HUES64 (cell line): ENCODE measurements around the gene SRPK2.

Experiments
- H3K27ac ChIP-seq: 2 replicates; pipeline ENCODE4 v1.7.0; 2013; ENCODE audit warnings: low read depth, low read length, inconsistent platforms
- H3K27me3 ChIP-seq: 2 replicates; pipeline ENCODE4 v1.6.1; 2013; ENCODE audit warnings: mild to moderate bottlenecking, low read length; ENCODE audit not compliant: insufficient read depth
- H3K36me3 ChIP-seq: 2 replicates; pipeline ENCODE4 v1.6.1; 2013; ENCODE audit warnings: mild to moderate bottlenecking, low read length; ENCODE audit not compliant: insufficient read depth
- H3K4me1 ChIP-seq: 2 replicates; pipeline ENCODE4 v1.6.1; 2013; ENCODE audit warnings: mild to moderate bottlenecking, low read length, moderate library complexity; ENCODE audit not compliant: insufficient read depth
- H3K4me3 ChIP-seq: 2 replicates; pipeline ENCODE4 v1.5.1; 2013; ENCODE audit warnings: mild to moderate bottlenecking, low read length, moderate library complexity
- H3K9ac ChIP-seq: 2 replicates; pipeline ENCODE4 v1.6.1; 2013; ENCODE audit warnings: mild to moderate bottlenecking, low read depth, low read length
- H3K9me3 ChIP-seq: 2 replicates; pipeline ENCODE4 v1.6.1; 2013; ENCODE audit warnings: low read depth, low read length; ENCODE audit not compliant: insufficient read depth
- WGBS: fragments of 150-250, 120-280 bp; methylation state at CpG from one replicate; pipeline ENCODE4 v1.1.7; 2013; ENCODE audit warnings: missing lambda C conversion rate; 5-methylcytosine and 5-hydroxymethylcytosine counted together

The SRPK2 gene

DNA sequence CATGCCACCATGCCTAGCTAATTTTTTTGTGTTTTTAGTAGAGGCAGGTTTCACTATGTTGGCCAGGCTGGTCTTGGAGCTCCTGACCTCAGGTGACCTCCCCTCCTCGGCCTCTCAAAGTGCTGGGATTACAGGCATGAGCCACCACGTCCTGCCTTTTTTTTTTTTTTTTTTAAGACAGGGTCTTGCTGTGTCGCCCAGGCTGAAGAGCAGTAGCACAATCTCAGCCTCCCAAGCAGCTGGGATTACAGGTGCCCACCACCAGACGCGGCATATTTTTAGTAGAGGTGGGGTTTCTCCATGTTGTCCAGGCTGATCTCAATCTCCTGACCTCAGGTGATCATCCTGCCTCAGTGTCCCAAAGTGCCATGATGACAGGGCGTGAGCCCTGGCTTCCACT is 14.4 kb upstream of the SRPK2 start:
- WGBS, result 96% methylated on average over 6 of the region's 6 CpGs
- Histone ChIP-seq H3K9ac (no peak overlapping the region), H3K27ac (no peak overlapping the region), H3K4me3 (no peak overlapping the region), H3K36me3 (no peaks in the 10 kb centered on the region), H3K4me1 (peaks cover 3% of the 10 kb centered on the region), H3K9me3 (no peaks in the 10 kb centered on the region), H3K27me3 (no peaks in the 10 kb centered on the region)

DNA sequence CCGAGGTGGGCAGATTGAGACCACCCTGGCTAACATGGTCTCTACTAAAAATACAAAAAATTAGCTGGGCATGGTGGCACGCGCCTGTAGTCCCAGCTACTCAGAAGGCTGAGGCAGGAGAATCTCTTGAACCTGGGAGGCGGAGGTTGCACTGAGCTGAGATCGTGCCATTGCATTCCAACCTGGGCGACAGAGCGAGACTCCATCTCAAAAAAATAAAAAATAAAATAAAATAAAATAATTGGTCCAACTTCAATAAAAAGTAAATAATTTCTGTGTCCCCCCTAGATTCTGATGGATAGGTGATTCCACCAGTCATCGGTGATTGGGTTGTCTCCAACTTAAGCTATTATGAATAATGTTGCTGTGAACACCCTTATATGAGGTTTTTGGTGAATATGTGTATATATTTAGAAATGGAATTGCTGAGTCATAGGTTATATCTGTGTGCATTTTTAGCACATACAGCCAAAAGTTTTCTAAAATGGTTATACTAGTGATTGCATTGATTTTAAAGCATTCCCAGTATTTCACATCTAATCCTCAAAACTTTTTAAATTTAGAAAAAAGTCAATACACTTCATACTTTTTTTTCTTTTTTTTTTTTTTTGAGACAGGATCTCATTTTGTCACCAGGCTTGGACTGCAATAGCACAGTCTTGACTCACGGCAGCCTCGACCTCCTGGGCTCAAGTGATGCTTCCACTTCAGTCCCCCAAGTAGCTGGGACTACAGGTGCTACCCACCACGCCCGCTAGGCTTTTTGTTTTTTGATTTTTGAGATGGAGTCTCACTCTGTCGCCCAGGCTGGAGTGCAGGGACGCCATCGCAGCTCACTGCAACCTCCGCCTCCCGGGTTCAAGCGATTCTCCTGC is 13.7 kb upstream of the SRPK2 start:
- no peaks in the 10 kb centered on the region for H3K27me3 ChIP-seq
- peaks cover 3% of the 10 kb centered on the region for H3K4me1 ChIP-seq
- no peak overlapping the region for H3K27ac ChIP-seq
- no peak overlapping the region for H3K9ac ChIP-seq
- H3K4me3 ChIP-seq, result no peak overlapping the region
- no peaks in the 10 kb centered on the region for H3K36me3 ChIP-seq
- WGBS, result 96% methylated on average over 16 of the region's 18 CpGs
- no peaks in the 10 kb centered on the region for H3K9me3 ChIP-seq

DNA sequence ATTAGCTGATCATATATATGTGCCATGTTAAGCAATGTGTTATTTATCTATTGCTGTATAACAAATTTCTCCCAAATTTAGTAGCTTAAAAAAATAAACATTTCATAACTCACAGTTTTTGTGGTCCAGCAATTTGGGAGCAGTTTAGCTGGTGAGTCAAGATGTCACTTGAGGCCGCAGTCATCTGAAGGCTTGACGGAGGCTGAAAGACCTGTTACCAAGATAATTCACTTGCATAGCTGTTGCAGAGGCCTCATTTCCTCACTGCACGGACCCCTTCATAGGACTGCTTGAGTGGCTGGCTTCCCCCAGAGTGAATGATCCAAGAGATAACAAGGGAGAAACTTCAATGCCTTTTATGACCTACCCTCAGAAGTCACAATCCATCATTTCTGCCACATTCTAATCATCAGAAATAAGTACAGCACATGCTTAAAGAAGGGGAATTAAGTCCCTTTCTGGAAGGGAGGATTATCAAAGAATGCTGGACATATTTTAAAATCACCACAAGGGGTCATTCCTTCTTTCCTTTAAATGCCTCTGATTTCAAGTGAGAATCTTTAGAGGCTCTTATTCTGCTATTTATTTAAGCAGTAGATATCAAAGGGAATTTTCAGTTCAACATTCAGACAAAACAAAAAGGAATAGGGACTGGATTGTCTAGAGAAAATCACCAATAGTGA is 10.5 kb upstream of the SRPK2 start:
- Histone ChIP-seq H3K36me3 (no peaks in the 10 kb centered on the region), H3K27me3 (no peaks in the 10 kb centered on the region), H3K9me3 (no peaks in the 10 kb centered on the region), H3K4me1 (peaks cover 3% of the 10 kb centered on the region), H3K4me3 (no peak overlapping the region), H3K27ac (no peak overlapping the region), H3K9ac (no peak overlapping the region)
- 93% methylated on average over 3 of the region's 3 CpGs for WGBS

DNA sequence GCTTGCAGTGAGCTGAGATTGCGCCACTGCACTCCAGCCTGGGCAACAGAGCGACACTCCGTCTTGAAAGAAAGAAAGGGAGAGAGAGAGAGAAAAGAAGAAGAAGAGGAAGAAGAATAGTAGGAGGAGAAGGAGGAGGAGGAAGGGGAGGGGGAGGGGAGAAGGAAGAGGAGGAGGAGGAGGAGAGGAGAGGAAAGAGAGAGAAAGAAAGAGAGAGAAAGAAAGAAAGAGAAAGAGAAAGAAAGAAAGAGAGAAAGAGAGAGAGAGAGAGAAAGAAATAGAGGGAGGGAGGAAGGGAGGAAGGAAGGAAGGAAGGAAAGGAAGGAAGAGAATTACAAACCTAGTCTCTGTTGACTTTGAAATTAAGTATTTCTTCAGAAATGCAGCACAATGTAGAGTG is 7.8 kb upstream of the SRPK2 start:
- 87% methylated on average over 3 of the region's 3 CpGs for WGBS
- no peak overlapping the region for H3K27ac ChIP-seq
- no peaks in the 10 kb centered on the region for H3K27me3 ChIP-seq
- no peaks in the 10 kb centered on the region for H3K9me3 ChIP-seq
- no peaks in the 10 kb centered on the region; the same call in 1 of the 2 replicates for H3K4me1 ChIP-seq
- no peaks in the 10 kb centered on the region for H3K36me3 ChIP-seq
- no peak overlapping the region for H3K9ac ChIP-seq
- H3K4me3 ChIP-seq, result no peak overlapping the region

DNA sequence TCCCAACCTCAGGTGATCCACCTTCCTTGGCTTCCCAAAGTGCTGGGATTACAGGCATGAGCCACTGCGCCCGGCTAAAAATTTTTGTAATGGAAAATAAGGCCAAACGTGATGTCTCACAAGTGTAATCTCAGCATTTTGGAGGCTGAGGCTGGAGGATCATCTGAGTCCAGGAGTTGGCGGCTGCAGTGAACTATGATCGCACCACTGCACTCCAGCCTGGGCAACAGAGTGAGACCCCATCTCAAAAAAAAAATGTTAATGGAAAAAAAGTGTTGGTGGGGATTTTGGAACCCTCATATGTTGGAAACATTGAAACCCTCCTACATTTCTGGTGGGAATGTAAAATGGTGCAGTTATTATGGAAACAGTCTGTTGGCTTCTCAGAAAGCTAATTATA is 2.7 kb upstream of the SRPK2 start:
- Histone ChIP-seq H3K27me3 (no peaks in the 10 kb centered on the region), H3K36me3 (no peaks in the 10 kb centered on the region), H3K4me1 (peaks cover 11% of the 10 kb centered on the region; the same call in 1 of the 2 replicates), H3K9me3 (no peaks in the 10 kb centered on the region), H3K9ac (no peak overlapping the region), H3K27ac (no peak overlapping the region), H3K4me3 (no peak overlapping the region)
- 96% methylated on average over 5 of the region's 5 CpGs for WGBS

DNA sequence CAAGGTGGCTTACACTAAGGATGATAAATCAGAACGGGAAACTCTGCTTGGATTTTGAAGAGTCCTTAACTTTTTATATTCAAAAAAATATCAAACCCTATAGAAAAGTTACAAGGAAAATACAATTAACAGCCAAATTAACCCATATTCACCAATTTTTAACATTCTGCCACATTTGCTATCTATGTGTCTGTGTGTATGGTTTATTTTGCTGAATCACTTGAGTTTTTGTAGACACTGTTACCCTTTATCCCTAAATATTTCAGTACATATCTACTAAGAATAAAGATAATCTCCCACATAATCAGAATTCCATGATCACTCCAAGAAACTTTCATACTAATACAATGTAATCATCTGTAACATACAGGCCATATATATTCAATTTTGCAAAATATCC is 1.2 kb upstream of the SRPK2 start:
- H3K27me3 ChIP-seq, result no peaks in the 10 kb centered on the region
- peaks cover 11% of the 10 kb centered on the region; the same call in 1 of the 2 replicates for H3K4me1 ChIP-seq
- WGBS, result 89% methylated on average over 1 of the region's 1 CpG
- H3K9ac ChIP-seq, result no peak overlapping the region
- no peak overlapping the region for H3K4me3 ChIP-seq
- H3K9me3 ChIP-seq, result no peaks in the 10 kb centered on the region
- peaks cover 4% of the 10 kb centered on the region; the same call in 1 of the 2 replicates for H3K36me3 ChIP-seq
- H3K27ac ChIP-seq, result no peak overlapping the region

DNA sequence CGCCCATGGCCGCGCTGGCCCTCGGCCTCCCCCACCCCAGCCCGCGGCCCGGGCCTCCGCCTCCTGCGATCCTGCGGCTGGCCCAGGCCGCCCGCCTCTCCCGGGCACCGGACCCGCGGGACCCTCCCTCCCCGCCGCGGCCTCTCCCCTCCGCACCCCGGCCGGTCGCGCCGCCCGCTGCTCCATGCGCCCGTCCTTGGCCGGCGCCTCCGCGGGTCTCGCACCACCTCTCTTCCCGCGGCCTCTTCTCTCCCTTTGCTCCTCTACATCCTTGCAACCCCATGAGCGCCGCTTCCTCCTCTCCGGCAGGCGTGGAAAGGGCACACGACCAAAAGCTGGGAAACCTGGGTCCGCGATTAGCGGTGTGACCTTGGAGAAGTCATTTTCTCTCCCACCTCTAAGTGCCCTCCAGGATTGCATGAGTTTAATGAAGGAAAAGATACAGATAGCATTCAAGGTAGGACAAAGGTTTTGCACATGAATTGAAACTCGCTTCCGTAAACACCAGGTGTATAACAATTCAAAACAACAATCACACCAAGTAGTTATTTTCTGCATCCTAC is 448 bp upstream of the SRPK2 start:
- Histone ChIP-seq H3K36me3 (peaks cover 4% of the 10 kb centered on the region; the same call in 1 of the 2 replicates), H3K4me3 (peak overlapping the region; percentile 57), H3K27ac (no peak overlapping the region), H3K9me3 (no peaks in the 10 kb centered on the region), H3K4me1 (peaks cover 11% of the 10 kb centered on the region; the same call in 1 of the 2 replicates), H3K9ac (peak overlapping the region; percentile 24), H3K27me3 (no peaks in the 10 kb centered on the region)
- 5% methylated on average over 45 of the region's 45 CpGs for WGBS

DNA sequence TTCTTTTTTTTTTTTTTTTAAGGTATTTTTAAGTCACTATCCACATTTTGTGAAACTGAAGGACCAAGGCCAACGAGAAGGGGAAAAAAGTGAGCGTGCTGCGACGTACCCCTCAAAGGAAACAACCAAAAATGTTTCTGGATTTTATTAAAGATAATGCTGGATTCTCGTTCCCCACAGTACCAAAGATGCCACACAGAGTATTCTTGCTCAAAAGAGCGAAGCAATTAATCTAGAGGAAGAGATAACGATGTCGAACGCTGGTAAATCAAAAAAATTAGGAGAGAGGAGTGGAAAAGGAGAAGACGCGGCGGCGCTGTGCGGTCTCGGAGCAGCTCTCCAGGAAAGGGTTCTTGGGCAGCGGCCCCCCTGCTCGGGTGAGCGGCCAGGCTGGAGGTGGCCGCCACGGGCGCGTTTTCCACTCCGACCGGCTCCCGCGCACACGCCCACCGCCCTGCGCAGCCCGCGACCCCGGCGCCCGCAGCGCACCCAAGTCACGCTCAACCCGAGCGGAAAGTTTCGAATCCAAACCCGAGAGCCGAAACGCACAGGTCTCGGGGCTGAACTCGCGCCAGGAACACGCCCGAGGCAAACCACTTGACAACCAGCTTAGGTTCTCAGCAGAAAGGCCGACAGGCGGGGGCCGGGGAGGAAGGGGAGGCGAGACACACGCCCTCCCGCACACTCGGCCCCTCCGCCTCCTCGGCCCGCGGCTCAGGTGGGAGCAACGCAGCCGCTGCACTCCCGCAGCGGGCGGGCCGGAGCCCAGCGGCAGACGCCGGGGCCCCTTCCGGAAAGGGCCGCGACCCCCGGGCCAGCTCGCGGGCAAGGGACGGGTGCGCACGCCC is 989 bp downstream of the SRPK2 start:
- Histone ChIP-seq H3K27me3 (no peaks in the 10 kb centered on the region), H3K36me3 (peaks cover 4% of the 10 kb centered on the region; the same call in 1 of the 2 replicates), H3K9me3 (no peaks in the 10 kb centered on the region), H3K4me3 (peak overlapping the region; percentile 64), H3K27ac (no peak overlapping the region; the same call in 1 of the 2 replicates), H3K9ac (peak overlapping the region; percentile 92), H3K4me1 (peaks cover 11% of the 10 kb centered on the region; the same call in 1 of the 2 replicates)
- WGBS, result under 1% methylated on average over 75 of the region's 76 CpGs

DNA sequence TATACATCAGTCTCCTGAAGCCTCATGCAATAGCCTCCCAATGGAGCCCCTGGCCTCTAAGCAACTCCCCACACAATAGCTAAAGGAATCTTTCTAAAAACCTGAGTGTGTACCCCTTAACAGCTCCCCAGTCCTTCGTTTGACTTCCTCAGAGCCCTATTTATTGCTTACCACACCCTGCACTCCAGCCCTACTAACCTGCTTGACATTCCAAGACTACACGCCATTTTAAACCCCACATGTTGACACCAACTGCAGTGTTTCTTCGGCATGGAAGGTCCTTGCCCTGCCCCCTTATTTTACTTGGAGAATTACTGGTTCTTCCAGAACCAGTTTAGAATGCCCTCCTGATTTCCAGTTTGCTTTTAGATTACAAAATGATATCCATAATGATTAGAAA is 10.8 kb downstream of the SRPK2 start:
- no peak overlapping the region for H3K4me3 ChIP-seq
- no peaks in the 10 kb centered on the region for H3K36me3 ChIP-seq
- H3K9ac ChIP-seq, result no peak overlapping the region
- WGBS, result 88% methylated on average over 3 of the region's 3 CpGs
- no peaks in the 10 kb centered on the region for H3K9me3 ChIP-seq
- H3K27ac ChIP-seq, result no peak overlapping the region
- H3K4me1 ChIP-seq, result 0 out of 2 replicates have a peak, but pooled peaks cover 5% of the 10 kb centered on the region
- H3K27me3 ChIP-seq, result no peaks in the 10 kb centered on the region

DNA sequence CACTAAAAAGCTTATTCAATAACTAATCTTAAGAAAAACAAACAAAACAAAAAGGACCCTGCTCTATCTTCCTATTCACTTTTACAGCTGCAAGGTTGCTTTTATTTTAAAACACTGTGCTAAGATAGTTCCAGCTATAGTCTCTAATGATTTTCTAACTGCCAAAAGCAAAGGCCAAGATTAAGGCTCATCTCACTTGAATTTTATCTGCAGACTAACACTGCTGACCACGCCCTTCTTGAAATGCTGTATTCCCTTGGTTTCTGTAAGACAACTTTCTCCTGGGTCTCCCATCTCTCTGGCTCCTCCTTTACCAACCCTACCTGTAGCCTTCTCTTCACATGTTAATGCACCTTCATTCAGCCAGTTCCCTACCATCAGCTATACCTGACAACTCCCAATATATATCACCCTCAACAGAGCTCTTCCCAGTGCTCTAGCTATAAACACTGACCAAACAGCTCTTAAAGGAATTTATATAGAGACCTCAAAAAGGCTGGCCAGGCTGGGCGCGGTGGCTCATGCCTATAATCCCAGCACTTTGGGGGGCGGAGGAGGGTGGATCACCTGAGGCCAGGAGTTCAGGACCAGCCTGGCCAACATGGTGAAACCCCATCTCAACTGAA is 11.7 kb downstream of the SRPK2 start:
- no peak overlapping the region for H3K4me3 ChIP-seq
- no peaks in the 10 kb centered on the region for H3K9me3 ChIP-seq
- WGBS, result 82% methylated on average over 4 of the region's 4 CpGs
- H3K36me3 ChIP-seq, result no peaks in the 10 kb centered on the region
- H3K9ac ChIP-seq, result no peak overlapping the region
- no peak overlapping the region for H3K27ac ChIP-seq
- H3K27me3 ChIP-seq, result no peaks in the 10 kb centered on the region
- 0 out of 2 replicates have a peak, but pooled peaks cover 5% of the 10 kb centered on the region for H3K4me1 ChIP-seq
